ENCODE results near the gene PPP1R15A. TPM values are rescaled to one million over a fixed set of nuclear protein-coding genes. Genes with fewer than 3 reads are reported as not detected.

Gene PPP1R15A
- total and polyA plus RNA-seq, 10 donors: 18.5 to 74.2 (median 46.7) TPM

DNA sequence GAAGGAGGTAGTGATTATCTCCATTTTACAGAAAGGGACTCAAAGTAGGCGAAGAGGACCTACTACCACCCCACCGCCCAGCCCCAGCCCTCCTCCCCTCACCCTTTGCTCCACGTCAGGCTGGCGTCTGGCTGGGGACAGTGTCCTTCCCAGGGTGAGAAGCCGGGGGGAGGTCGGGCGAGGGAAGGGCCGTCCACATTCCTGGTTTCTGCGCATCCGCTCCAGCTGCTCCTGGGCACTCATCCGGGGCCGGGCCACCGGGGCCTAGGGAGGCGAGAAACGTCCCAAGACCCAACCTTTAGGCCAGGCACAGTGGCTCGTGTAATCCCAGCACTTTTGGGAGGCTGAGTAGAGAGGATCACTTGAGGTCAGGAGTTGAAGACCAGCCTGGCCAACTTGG lies 31.2 kb upstream of the PPP1R15A start:
- intact Hi-C loops (cut with DNase I; ENCODE audit: low total_unique reads): no loop called here
- WGBS, 5 donors: 90 to 97% (median 92%) methylated on average over 13 to 16 of the region's 16 CpGs
- DNase-seq: no peak

DNA sequence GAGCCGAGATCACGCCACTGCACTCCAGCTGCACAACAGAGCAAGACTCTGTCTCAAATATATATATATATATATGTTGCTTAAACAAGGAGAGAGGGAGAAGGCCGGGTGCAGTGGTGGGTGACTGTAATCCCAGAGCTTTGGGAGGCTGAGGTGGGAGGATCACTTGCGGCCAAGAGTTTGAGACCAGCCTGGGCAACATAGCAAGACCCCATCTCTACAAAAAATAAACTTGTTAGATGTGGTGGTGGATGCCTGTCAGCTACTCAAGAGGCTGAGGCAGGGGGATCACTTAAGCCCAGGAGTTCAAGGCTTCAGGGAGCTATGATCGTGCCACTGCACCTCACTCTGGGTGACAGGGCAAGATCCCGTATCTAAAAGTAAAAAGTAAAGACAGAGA lies 30.6 kb upstream of the PPP1R15A start:
- intact Hi-C loops (cut with DNase I; ENCODE audit: low total_unique reads): no loop called here
- Histone ChIP-seq H3K4me3 (no peak overlapping the region), H3K27ac (no peak overlapping the region), H3K4me1 (peaks cover 0 to 18% (median 9%) of the 10 kb centered on the region in 6 donors), H3K27me3 (replicated peaks in 1 of 7) (peaks cover 0 to 9% (median 0%) of the 10 kb centered on the region in 7 donors), H3K9me3 (no peaks in the 10 kb centered on the region), H3K36me3 (peaks cover 0 to 10% (median 0%) of the 10 kb centered on the region in 6 donors)
- WGBS, 5 donors: 93 to 96% (median 94%) methylated on average over 6 of the region's 6 CpGs
- no peak for DNase-seq
- no peak for TF ChIP-seq POLR2A (IDR thresholded peaks at IDR 0.05)
- TF ChIP-seq, protein P1, sequence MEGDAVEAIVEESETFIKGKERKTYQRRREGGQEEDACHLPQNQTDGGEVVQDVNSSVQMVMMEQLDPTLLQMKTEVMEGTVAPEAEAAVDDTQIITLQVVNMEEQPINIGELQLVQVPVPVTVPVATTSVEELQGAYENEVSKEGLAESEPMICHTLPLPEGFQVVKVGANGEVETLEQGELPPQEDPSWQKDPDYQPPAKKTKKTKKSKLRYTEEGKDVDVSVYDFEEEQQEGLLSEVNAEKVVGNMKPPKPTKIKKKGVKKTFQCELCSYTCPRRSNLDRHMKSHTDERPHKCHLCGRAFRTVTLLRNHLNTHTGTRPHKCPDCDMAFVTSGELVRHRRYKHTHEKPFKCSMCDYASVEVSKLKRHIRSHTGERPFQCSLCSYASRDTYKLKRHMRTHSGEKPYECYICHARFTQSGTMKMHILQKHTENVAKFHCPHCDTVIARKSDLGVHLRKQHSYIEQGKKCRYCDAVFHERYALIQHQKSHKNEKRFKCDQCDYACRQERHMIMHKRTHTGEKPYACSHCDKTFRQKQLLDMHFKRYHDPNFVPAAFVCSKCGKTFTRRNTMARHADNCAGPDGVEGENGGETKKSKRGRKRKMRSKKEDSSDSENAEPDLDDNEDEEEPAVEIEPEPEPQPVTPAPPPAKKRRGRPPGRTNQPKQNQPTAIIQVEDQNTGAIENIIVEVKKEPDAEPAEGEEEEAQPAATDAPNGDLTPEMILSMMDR (IDR thresholded peaks at IDR 0.05 in 8 of 11, conservative IDR thresholded peaks at IDR 0.05 in 3 of 11): no peak
- no peak for TF ChIP-seq POLR2AphosphoS5 (IDR thresholded peaks at IDR 0.05)

More for the DNA sequence above, 31.2 kb upstream of the PPP1R15A start:
- Histone ChIP-seq H3K9me3 (no peaks in the 10 kb centered on the region), H3K4me3 (no peak overlapping the region), H3K27me3 (replicated peaks in 1 of 7) (peaks cover 0 to 14% (median 0%) of the 10 kb centered on the region in 7 donors), H3K4me1 (peaks cover 3 to 23% (median 14%) of the 10 kb centered on the region in 6 donors), H3K27ac (no peak overlapping the region), H3K36me3 (peaks cover 0 to 10% (median 0%) of the 10 kb centered on the region in 6 donors)
- TF ChIP-seq, protein P1 (IDR thresholded peaks at IDR 0.05 in 8 of 11, conservative IDR thresholded peaks at IDR 0.05 in 3 of 11): no peak
- TF ChIP-seq POLR2A (IDR thresholded peaks at IDR 0.05) (no peak), POLR2AphosphoS5 (IDR thresholded peaks at IDR 0.05) (no peak)

DNA sequence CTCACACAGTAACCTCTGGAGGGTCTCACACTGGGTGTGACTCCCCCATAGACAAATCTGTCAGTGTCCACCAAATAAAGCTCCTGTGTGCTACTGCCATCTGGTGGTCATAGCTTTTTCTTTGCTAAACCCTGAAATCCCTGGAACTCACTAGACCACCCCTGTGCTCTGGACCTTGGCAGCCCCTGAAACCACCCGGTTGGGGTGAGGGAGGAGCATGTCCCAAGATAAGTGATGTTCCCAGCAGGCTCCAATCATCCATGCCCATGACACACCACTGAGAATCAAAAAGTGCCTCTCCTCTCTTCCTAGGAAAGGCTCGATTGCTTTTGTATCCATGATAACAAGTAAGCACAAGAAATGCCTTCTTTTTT lies 29.4 kb upstream of the PPP1R15A start:
- Histone ChIP-seq H3K27me3 (replicated peaks in 1 of 7) (no peaks in the 10 kb centered on the region), H3K4me1 (peaks cover 0 to 6% (median 0%) of the 10 kb centered on the region in 6 donors), H3K4me3 (no peak overlapping the region), H3K9me3 (no peaks in the 10 kb centered on the region), H3K36me3 (peaks cover 0 to 10% (median 0%) of the 10 kb centered on the region in 6 donors), H3K27ac (no peak overlapping the region)
- TF ChIP-seq, protein P1 (IDR thresholded peaks at IDR 0.05 in 8 of 11, conservative IDR thresholded peaks at IDR 0.05 in 3 of 11): peak; percentile 42 to 81 (median 68)
- no peak for TF ChIP-seq POLR2AphosphoS5 (IDR thresholded peaks at IDR 0.05)
- WGBS, 5 donors: 44 to 49% (median 46%) methylated on average over 2 of the region's 2 CpGs
- intact Hi-C loops (cut with DNase I; ENCODE audit: low total_unique reads): no loop called here
- DNase-seq: no peak

DNA sequence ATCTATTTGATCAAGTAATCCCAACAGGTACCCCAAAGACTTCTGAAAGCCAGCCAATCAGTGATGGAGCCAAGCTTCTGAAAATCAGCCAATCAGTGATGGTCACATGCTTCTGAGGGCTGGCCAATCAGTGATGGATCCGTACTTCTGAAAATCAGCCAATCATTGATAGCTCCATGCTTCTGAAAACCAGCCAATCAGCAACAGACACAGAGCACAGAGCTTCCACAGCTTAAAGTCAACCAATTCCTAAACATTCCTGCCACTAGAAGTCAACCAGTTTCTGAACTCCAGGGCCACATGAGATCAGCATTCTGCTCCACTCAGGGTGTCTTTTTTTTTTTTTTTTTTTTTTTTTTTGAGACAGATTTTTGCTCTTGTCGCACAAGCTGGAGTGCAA lies 27.7 kb upstream of the PPP1R15A start:
- TF ChIP-seq POLR2AphosphoS5 (IDR thresholded peaks at IDR 0.05) (no peak), POLR2A (IDR thresholded peaks at IDR 0.05) (no peak)
- TF ChIP-seq, protein P1 (IDR thresholded peaks at IDR 0.05 in 8 of 11, conservative IDR thresholded peaks at IDR 0.05 in 3 of 11): no peak
- Histone ChIP-seq H3K4me1 (peaks cover 0 to 5% (median 0%) of the 10 kb centered on the region in 6 donors), H3K9me3 (no peaks in the 10 kb centered on the region), H3K4me3 (no peak overlapping the region), H3K36me3 (peaks cover 0 to 10% (median 0%) of the 10 kb centered on the region in 6 donors), H3K27ac (no peak overlapping the region), H3K27me3 (replicated peaks in 1 of 7) (no peaks in the 10 kb centered on the region)
- intact Hi-C loops (cut with DNase I; ENCODE audit: low total_unique reads): no loop called here
- 83 to 96% (median 88%) methylated on average over 2 of the region's 2 CpGs for WGBS, 5 donors
- DNase-seq: no peak
